A673 (cell line): Measurements from ENCODE around the gene ANKS1B. TPM values are rescaled to one million over a fixed set of nuclear protein-coding genes. Genes with fewer than 3 reads are reported as not detected.

Experiments used
- BruUV-seq: library from RNA; stranded (reverse); fragments of 400-500 nt; replicated peaks from 2 replicates; lab custom pipeline; 2021; lab: Mats Ljungman, UMichigan
- CTCF ChIA-PET: fragments of 300-600 bp; sonication (Branson Sonifier 250); formaldehyde crosslinking; loops from one replicate; lab custom pipeline; 2022; ENCODE audit warnings: antibody characterized with exemption; lab: Charles Lee
- POLR2A ChIA-PET: fragments of 300-600 bp; sonication (Branson Sonifier 250); formaldehyde crosslinking; loops from one replicate; lab custom pipeline; 2022; ENCODE audit warnings: antibody characterized with exemption; ENCODE audit not compliant: low non-redundant PET; lab: Charles Lee
- DNase-seq: peaks from one replicate; pipeline ENCODE4 v3.0.0-alpha.2; 2015; ENCODE audit warnings: low spot score
- H3K27ac ChIP-seq: fragments of 200-600 bp; sonication (generic); 2 replicates; pipeline ENCODE4 v1.5.1; 2016; ENCODE audit warnings: mixed run types, low read depth, mild to moderate bottlenecking, mixed read lengths, antibody characterized with exemption, low read length; ENCODE audit not compliant: poor library complexity, severe bottlenecking
- H3K27me3 ChIP-seq: fragments of 200-600 bp; sonication (generic); replicated peaks from 2 replicates; pipeline ENCODE4 v1.6.1; 2017; ENCODE audit warnings: mixed run types, low read depth, mild to moderate bottlenecking, mixed read lengths, antibody characterized with exemption, low read length; ENCODE audit not compliant: insufficient read depth, poor library complexity
- H3K36me3 ChIP-seq: fragments of 200-600 bp; sonication (generic); 2 replicates; pipeline ENCODE4 v1.6.1; 2016; ENCODE audit warnings: mixed run types, mild to moderate bottlenecking, mixed read lengths, antibody characterized with exemption, low read length; ENCODE audit not compliant: insufficient read depth, poor library complexity, severe bottlenecking
- H3K4me1 ChIP-seq: fragments of 200-600 bp; sonication (generic); 2 replicates; pipeline ENCODE4 v1.6.1; 2017; ENCODE audit warnings: mixed run types, mild to moderate bottlenecking, mixed read lengths, antibody characterized with exemption, low read length; ENCODE audit not compliant: insufficient read depth, poor library complexity, severe bottlenecking
- H3K4me3 ChIP-seq: fragments of 200-600 bp; sonication (generic); 2 replicates; pipeline ENCODE4 v1.5.1; 2016; ENCODE audit warnings: low read depth, mixed run types, mild to moderate bottlenecking, mixed read lengths, low read length; ENCODE audit not compliant: poor library complexity, severe bottlenecking
- H3K9me3 ChIP-seq: fragments of 200-600 bp; sonication (generic); 2 replicates; pipeline ENCODE4 v1.6.1; 2016; ENCODE audit warnings: mixed run types, low read depth, mild to moderate bottlenecking, mixed read lengths, antibody characterized with exemption, low read length; ENCODE audit not compliant: poor library complexity, severe bottlenecking
- CTCF ChIP-seq: fragments of 300-800, 200-600 bp; sonication (generic); conservative IDR thresholded peaks from 2 replicates; pipeline ENCODE4 v1.5.1; 2017; ENCODE audit warnings: low read depth, mild to moderate bottlenecking, antibody characterized with exemption, low read length, moderate library complexity, mixed read lengths
- EZH2 ChIP-seq: fragments of 200-600 bp; sonication (generic); IDR thresholded peaks from 2 replicates; pipeline ENCODE4 v1.6.1; 2017; ENCODE audit warnings: borderline replicate concordance, low read depth, mild to moderate bottlenecking, mixed read lengths, antibody characterized with exemption, low read length; ENCODE audit not compliant: poor library complexity, severe bottlenecking
- intact Hi-C: fragments of 100-400 bp; cut with micrococcal nuclease; formaldehyde crosslinking; loops from one replicate; pipeline ENCODE4 v1.10.0; 2022; ENCODE audit not compliant: unreplicated experiment
- total RNA-seq: library from RNA; stranded (reverse); gene quantifications from 2 replicates; pipeline ENCODE4 v1.2.3, GENCODE V29; 2021

ANKS1B gene
- total RNA-seq, 1 experiment from 2014 or later: 0.99 TPM

- no peaks in the 10 kb centered on the region for H3K27me3 ChIP-seq
- H3K36me3 ChIP-seq: no peaks in the 10 kb centered on the region
- H3K27ac ChIP-seq: no peak overlapping the region
- H3K4me1 ChIP-seq: no peaks in the 10 kb centered on the region
- no TSS peak for BruUV-seq
- POLR2A ChIA-PET: no interaction called here
- no peak for TF ChIP-seq EZH2
- no peak for TF ChIP-seq CTCF
- no peaks in the 10 kb centered on the region for H3K9me3 ChIP-seq
- intact Hi-C loops: no loop called here
- no peak overlapping the region for H3K4me3 ChIP-seq
- CTCF ChIA-PET: no interaction called here
- DNase-seq: no peak
Measured at GRCh38 chr12:99122496-99122895, 862.2 kb downstream of the ANKS1B start.

- Histone ChIP-seq H3K9me3 (no peaks in the 10 kb centered on the region), H3K27ac (no peak overlapping the region), H3K4me3 (no peak overlapping the region), H3K36me3 (no peaks in the 10 kb centered on the region), H3K27me3 (no peaks in the 10 kb centered on the region), H3K4me1 (no peaks in the 10 kb centered on the region)
- intact Hi-C loops: no loop called here
- TF ChIP-seq CTCF (no peak), EZH2 (no peak)
- BruUV-seq: no TSS peak
- ChIA-PET POLR2A (no interaction called here), CTCF (no interaction called here)
- no peak for DNase-seq
Measured at GRCh38 chr12:99121546-99121945, 863.2 kb downstream of the ANKS1B start.

GRCh38 chr12:99119943-99120342 is 864.8 kb downstream of the ANKS1B start:
- no peak for TF ChIP-seq CTCF
- TF ChIP-seq EZH2: no peak
- Histone ChIP-seq H3K9me3 (no peaks in the 10 kb centered on the region), H3K27me3 (no peaks in the 10 kb centered on the region), H3K36me3 (no peaks in the 10 kb centered on the region), H3K27ac (no peak overlapping the region), H3K4me3 (no peak overlapping the region), H3K4me1 (no peaks in the 10 kb centered on the region)
- ChIA-PET POLR2A (no interaction called here), CTCF (no interaction called here)
- intact Hi-C loops: no loop called here
- no peak for DNase-seq
- no TSS peak for BruUV-seq
